ENCODE measurements around the gene ADAMTSL1.

GRCh38 chr9:18888290-18888689 lies 414.3 kb downstream of the ADAMTSL1 start:
- TF ChIP-seq CTCF (conservative IDR thresholded peaks at IDR 0.05 in 1 of 2, IDR thresholded peaks at IDR 0.05 in 1 of 2; ENCODE audit: extremely low read depth in 1 of 2, insufficient read depth in 1 of 2, low read depth in 1 of 2, low read length in 2 of 2): no peak
- no peak for TF ChIP-seq EZH2 (IDR thresholded peaks at IDR 0.05; ENCODE audit: borderline replicate concordance, low read length)

All from mammary epithelial cell (primary cell).